C4-2B (cell line): ENCODE data around the gene ATXN7L1.

Source experiments
- CTCF ChIP-seq: fragments of 450-650 bp; conservative IDR thresholded peaks from 2 replicates; pipeline ENCODE4 v1.5.1; 2017; ENCODE audit warnings: mild to moderate bottlenecking
- ZFX ChIP-seq: fragments of 450-650 bp; IDR thresholded peaks from 2 replicates; pipeline ENCODE4 v1.6.1; 2017

GRCh38 chr7:105909742-105910141, 33.3 kb upstream of the ATXN7L1 start:
- no peak for TF ChIP-seq CTCF
- no peak for TF ChIP-seq ZFX
